ENCODE measurements around the gene AIFM3. TPM values are rescaled to one million over a fixed set of nuclear protein-coding genes. Genes with fewer than 3 reads are reported as not detected.

Gene AIFM3
- polyA plus RNA-seq, 2 of the 4 experiments (the other 2 are of a cell fraction): 1.4 to 3.6 TPM

GRCh38 chr22:20977516-20978170 lies 10.6 kb downstream of the AIFM3 start:
- 86% methylated on average over 14 of the region's 17 CpGs for WGBS (ENCODE audit: missing lambda C conversion rate)
- POLR2A ChIA-PET: no interaction called here
- H3K4me1 ChIP-seq: peaks cover 5% of the 10 kb centered on the region; the same call in 2 of the 3 replicates

GRCh38 chr22:20978419-20978818 lies 11.4 kb downstream of the AIFM3 start:
- no peak for ATAC-seq
- no peak overlapping the region for H3K27ac ChIP-seq
- H3K4me1 ChIP-seq: peaks cover 11% of the 10 kb centered on the region; the same call in 2 of the 3 replicates
- no peak for DNase-seq (ENCODE audit: low read depth in 1 of 2, low spot score in 1 of 2)
- 25% methylated on average over 2 of the region's 2 CpGs for WGBS (ENCODE audit: missing lambda C conversion rate)
- CTCF ChIA-PET: interaction anchor here (0.8 to 1.7 kb wide), 2 partner anchors 16 to 17 kb away, joined by 3 to 5 read pairs; no protein-coding TSS in a partner anchor
- TF ChIP-seq NFE2L2 (conservative IDR thresholded peaks at IDR 0.05; ENCODE audit: low read length): no peak
- TF ChIP-seq, protein P1, sequence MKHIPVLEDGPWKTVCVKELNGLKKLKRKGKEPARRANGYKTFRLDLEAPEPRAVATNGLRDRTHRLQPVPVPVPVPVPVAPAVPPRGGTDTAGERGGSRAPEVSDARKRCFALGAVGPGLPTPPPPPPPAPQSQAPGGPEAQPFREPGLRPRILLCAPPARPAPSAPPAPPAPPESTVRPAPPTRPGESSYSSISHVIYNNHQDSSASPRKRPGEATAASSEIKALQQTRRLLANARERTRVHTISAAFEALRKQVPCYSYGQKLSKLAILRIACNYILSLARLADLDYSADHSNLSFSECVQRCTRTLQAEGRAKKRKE (CRISPR knock-in tag; IDR thresholded peaks at IDR 0.05; ENCODE audit: low read depth): no peak
- no peak for TF ChIP-seq ZC3H11A (IDR thresholded peaks at IDR 0.05)
- TF ChIP-seq JUN (IDR thresholded peaks at IDR 0.05): no peak
- TF ChIP-seq HOXA7 (CRISPR knock-in tag; IDR thresholded peaks at IDR 0.05): no peak
- TF ChIP-seq MAX (IDR thresholded peaks at IDR 0.05): no peak
- no peak for TF ChIP-seq SREBF2 (IDR thresholded peaks at IDR 0.05)
- TF ChIP-seq E2F6 (IDR thresholded peaks at IDR 0.05; ENCODE audit: borderline replicate concordance, low read depth): no peak
- no peak for TF ChIP-seq RCOR1 (IDR thresholded peaks at IDR 0.05; ENCODE audit: low read depth, low read length)
- TF ChIP-seq CBX8 (IDR thresholded peaks at IDR 0.05): no peak
- no peak for TF ChIP-seq HOXB13 (CRISPR knock-in tag; IDR thresholded peaks at IDR 0.05; ENCODE audit: low read depth)
- TF ChIP-seq TFCP2L1 (CRISPR knock-in tag; IDR thresholded peaks at IDR 0.05): no peak
- no peak for TF ChIP-seq NPAS2 (CRISPR knock-in tag; IDR thresholded peaks at IDR 0.05; ENCODE audit: borderline replicate concordance)
- no peak for TF ChIP-seq BCL3 (IDR thresholded peaks at IDR 0.05)
- TF ChIP-seq, protein P2, sequence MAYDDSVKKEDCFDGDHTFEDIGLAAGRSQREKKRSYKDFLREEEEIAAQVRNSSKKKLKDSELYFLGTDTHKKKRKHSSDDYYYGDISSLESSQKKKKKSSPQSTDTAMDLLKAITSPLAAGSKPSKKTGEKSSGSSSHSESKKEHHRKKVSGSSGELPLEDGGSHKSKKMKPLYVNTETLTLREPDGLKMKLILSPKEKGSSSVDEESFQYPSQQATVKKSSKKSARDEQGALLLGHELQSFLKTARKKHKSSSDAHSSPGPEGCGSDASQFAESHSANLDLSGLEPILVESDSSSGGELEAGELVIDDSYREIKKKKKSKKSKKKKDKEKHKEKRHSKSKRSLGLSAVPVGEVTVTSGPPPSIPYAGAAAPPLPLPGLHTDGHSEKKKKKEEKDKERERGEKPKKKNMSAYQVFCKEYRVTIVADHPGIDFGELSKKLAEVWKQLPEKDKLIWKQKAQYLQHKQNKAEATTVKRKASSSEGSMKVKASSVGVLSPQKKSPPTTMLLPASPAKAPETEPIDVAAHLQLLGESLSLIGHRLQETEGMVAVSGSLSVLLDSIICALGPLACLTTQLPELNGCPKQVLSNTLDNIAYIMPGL (CRISPR knock-in tag; IDR thresholded peaks at IDR 0.05; ENCODE audit: borderline replicate concordance): no peak
- POLR2A ChIA-PET: no interaction called here
- peaks cover 8% of the 10 kb centered on the region; the same call in 1 of the 3 replicates for H3K9me3 ChIP-seq
- no peak overlapping the region for H3K4me3 ChIP-seq
- FAIRE-seq: no peak
- no peak overlapping the region for H3K4me2 ChIP-seq

More at GRCh38 chr22:20977516-20978170, 10.6 kb downstream of the AIFM3 start:
- no peak for TF ChIP-seq MAZ (IDR thresholded peaks at IDR 0.05; ENCODE audit: borderline replicate concordance, low read depth, low read length)
- TF ChIP-seq RNF2 (IDR thresholded peaks at IDR 0.05; ENCODE audit: borderline replicate concordance, low read depth): no peak
- TF ChIP-seq, protein P1 (CRISPR knock-in tag; IDR thresholded peaks at IDR 0.05; ENCODE audit: low read depth): no peak
- TF ChIP-seq RFX5 (IDR thresholded peaks at IDR 0.05): no peak
- no peak for TF ChIP-seq CBX8 (IDR thresholded peaks at IDR 0.05)
- no peak for TF ChIP-seq CHD4 (IDR thresholded peaks at IDR 0.05; ENCODE audit: borderline replicate concordance)
- no peak for TF ChIP-seq HDAC2 (IDR thresholded peaks at IDR 0.05)
- TF ChIP-seq POLR2AphosphoS2 (conservative IDR thresholded peaks at IDR 0.05; ENCODE audit: low read length): no peak
- TF ChIP-seq CEBPB (IDR thresholded peaks at IDR 0.05): no peak
- no peak for TF ChIP-seq EHF (CRISPR knock-in tag; IDR thresholded peaks at IDR 0.05)
- TF ChIP-seq GATA3 (IDR thresholded peaks at IDR 0.05; ENCODE audit: borderline replicate concordance): no peak
- no peak for TF ChIP-seq EP300 (IDR thresholded peaks at IDR 0.05)
- TF ChIP-seq ZC3H11A (IDR thresholded peaks at IDR 0.05): no peak
- TF ChIP-seq, protein P2 (CRISPR knock-in tag; IDR thresholded peaks at IDR 0.05; ENCODE audit: borderline replicate concordance): no peak
- TF ChIP-seq USF2 (IDR thresholded peaks at IDR 0.05): no peak
- no peak for TF ChIP-seq KDM1A (IDR thresholded peaks at IDR 0.05; ENCODE audit: low read depth)
- DNase-seq (ENCODE audit: low read depth in 1 of 2, low spot score in 1 of 2): no peak
- no peak for ATAC-seq
- no peak for FAIRE-seq
- Histone ChIP-seq H3K4me2 (no peak overlapping the region), H3K9me3 (peaks cover 8% of the 10 kb centered on the region; the same call in 1 of the 3 replicates), H3K4me3 (no peak overlapping the region), H3K27ac (no peak overlapping the region)
- CTCF ChIA-PET: interaction anchor here (1.7 kb wide), 1 partner anchor 15 kb away, joined by 5 read pairs; no protein-coding TSS in a partner anchor

All from A549 (cell line).